GM19239 (cell line): Measurements from ENCODE around the gene SH3GL3.

Experiments used
- DNase-seq: peaks from one replicate; pipeline ENCODE4 v3.0.0; 2011; ENCODE audit warnings: low spot score; ENCODE audit not compliant: insufficient read length
- FAIRE-seq: peaks from 2 replicates; lab custom pipeline; 2011; peaks lifted over from hg19 to GRCh38; lab: Jason Lieb, UNC

Gene SH3GL3

DNA sequence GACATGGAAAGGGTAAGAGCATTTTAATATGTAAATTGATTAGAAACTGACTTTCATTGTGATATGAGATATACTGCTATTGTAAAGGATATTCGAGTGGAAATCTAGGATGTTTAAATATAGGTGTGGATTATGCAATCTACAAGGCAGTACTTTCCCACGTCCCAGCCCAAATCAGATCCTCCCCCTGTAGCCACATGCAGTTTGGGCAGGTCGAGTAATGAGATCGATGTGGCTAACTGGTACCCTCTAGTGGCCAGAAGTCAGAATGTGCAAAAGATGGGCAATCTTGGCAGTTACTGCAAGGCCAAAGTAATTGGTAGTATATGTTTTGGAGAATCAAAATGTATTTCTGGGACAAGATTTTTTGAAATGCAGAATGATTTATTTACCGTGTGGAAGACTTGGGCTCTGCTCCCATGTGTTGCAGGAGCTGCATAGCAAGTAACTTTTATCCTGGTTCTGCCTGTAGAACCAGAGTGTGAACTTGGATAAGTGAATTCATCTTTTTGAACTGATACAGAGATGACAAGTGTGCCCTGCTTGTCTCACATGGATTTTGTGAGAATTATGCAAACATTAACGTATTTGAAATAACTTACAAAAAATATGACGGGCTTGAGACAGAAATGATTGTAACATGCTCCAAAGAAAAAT lies 112.3 kb downstream of the SH3GL3 start:
- FAIRE-seq (peak; percentile 84), DNase-seq (peak; percentile 33)

DNA sequence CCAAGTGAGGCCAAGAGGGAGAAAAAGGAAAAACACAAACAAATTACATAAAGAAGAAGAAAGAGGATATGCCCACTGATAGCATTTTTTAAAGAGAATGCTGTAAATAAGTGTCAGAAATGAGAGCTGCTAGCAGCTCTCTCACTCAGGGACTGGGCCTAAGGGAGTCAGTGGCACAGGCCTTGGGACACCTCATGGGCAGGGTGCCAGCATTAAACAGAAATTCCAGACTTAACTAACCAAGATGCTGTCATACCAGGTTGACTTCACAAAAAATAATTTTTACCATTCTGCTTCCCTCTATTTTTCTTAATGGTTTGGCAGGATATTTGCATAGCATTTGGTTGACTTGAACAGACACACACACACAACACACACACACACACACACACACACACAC lies 114.5 kb downstream of the SH3GL3 start:
- no peak for FAIRE-seq
- DNase-seq: no peak

DNA sequence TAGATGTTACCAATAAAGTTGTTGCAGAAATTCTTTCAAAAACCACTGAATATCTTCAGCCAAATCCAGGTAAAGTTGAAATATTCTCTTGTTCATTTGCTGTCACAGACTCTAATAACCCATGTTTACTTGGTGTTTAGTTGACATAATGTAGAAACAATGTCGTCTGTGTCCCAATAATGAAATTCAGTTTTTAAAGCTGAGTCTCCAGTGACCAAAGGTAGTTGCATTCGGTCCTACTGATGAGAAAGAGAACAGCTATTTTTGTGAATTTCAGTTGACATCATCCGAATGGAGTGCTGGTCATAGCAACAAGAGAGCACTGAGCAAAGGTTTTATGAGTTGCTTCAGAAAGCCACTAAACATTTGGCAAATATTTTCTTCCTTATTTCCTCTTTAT lies 118.0 kb downstream of the SH3GL3 start:
- no peak for DNase-seq

DNA sequence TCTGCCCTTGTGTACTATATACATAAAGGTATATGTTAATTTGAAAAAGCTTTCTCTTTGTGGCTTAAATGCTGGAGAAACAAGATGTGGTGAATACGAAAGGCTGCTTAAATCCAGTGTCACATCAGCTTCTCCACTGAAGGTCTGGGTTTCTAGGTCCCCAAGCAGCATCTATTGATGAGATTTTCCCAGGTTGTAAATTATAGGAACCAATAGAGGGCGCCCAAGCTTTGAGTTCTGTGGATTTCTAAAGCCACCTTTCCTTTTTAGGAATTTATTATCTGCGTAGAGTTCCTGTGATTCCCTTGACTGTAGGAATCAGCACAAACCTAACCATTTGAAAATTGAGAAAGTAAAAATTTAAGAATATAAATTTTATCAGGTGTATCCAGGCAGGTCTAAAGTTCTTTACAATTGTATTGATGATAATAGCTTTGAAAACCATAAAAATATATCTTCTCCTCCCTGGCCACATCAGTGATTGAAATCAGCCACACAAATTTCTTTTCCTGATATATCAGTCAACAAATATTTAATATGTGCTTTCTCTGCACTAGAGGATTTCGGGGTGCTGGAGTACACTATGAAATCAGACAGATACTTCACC lies 118.5 kb downstream of the SH3GL3 start:
- DNase-seq (peak; percentile 14), FAIRE-seq (no peak)

More for the DNA sequence above, 118.0 kb downstream of the SH3GL3 start:
- no peak for FAIRE-seq

DNA sequence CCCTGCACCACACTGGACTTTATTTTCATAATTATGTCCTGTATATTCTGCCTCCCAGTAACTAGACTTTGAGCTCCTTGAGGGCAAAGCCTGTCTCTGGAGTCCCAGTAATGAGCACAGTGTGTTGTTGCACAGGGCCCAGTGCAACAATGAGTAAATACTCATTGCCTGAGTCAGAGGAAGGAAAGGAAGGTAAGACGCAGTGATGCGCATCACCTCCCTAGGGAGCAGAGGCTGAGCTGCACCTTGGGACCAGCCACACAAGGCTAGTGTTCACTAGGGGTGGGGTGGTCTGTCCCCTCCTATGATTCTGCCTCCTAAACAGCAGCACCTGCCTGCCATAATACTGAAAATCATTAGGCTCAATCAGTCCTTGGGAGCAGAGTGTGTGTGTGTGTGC lies 120.2 kb downstream of the SH3GL3 start:
- FAIRE-seq (no peak), DNase-seq (no peak)

DNA sequence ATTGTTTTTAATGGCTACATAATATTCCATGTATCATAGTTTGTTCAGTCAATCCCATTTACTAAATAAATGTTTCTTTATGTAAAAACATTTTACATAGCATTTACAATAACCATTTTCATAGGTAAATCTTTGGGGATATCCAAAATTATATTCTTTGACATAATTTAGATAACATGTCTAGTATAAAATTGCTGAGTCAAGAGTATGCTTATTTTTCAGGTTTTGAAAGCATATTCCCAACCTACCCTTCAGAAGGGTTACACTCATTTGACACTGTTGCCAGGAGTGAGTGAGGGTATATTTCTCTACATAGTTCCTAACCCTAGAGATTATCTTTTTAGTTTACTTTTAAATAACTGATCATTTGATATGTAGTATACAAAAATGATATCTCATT lies 122.2 kb downstream of the SH3GL3 start:
- FAIRE-seq (no peak), DNase-seq (no peak)

DNA sequence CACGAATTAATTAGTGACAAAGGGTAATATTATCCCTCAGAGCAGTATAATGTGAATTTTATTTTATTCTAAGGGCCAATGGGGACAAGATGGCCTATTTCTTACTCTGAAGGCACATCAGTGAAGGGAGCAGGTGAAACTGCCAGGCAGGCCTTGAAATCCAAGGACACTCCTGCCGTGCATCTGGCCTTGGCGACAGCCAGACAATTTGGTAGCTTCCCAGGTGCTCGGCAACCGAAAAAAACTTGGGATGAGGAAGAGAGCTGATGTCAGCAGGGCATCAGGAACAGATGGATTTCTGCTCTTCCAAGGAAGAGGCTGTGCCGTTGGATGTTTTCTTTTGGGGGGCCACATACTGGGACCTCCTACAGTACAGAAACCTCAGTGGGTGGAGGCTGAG lies 123.6 kb downstream of the SH3GL3 start:
- DNase-seq: no peak
- FAIRE-seq: no peak

DNA sequence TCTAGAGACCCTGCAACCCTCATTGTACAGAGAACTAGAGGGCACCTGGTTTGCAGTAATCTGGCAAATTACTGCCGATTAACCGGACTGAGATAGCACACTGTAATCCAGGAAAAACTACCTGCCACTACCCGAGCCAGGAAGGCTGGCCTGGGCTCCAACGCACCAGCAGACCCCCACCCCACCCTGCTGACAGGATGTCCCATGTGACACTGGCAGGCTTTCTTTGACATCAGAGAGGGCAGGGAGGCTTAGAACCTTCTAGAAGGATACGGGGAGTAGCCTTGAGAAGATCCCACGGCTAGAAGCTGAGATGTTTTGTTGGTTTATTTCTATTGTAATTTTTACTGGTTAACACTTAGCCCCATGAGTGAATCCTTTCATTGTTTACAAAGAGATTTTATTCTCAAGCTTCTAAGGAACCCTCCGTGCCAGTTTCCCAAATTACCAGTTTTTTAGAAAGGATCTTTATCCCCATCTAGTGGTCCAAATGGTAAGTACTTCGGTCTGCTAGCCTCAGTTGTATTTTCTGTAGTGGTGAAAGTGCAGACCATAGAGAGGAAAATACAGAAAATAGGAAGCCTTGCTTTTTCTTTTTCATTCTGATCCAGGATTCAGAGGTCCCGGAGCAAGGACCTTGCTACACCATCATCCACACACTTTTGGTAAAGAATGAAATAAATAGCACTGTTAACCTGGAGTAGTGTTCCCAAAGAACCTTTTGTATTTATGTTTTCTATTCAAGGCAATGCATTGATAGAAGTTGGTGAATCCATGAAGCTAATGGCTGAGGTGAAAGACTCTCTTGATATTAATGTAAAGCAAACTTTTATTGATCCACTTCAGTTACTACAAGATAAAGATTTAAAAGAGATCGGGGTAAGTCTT lies 124.9 kb downstream of the SH3GL3 start:
- peak; percentile 65 for FAIRE-seq
- DNase-seq: no peak

DNA sequence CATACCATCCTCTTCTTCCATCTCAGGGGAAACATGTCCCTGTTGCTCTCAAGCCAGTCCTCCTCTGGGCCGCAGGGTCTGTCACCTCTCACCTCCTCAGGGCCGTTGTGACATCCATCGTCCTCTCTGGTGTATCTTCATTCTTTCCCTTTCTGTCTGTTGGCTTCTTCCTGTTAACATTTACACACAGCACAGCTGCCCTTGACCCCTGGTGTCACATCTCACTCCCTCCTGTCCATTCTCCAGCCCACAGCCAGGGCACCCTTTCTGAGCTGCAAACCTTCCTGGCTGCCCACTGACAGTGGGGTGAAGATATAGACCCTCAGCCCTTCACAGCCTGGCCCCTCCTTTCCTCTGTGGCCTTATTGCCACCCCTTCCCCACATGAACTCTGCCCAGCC lies 127.2 kb downstream of the SH3GL3 start:
- DNase-seq: no peak
- no peak for FAIRE-seq

DNA sequence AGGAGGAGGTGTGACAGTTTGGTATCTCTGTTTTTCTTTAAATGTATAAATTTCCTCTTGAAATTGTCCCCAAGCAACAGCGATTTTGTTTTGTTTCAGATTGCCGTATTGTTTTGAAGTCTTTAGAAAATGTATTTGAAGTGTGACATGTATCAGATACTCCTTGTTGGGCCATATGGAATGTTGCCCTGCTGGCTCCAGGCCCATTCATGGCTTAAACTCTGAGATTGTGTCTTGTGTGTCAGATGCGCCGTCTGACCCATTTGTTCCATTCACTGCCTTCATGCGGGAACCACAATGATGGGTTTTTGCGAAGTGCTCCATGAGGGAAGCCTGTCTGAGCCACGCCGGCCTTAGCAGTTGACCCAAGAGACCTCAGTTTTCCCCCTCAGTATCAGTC lies 131.6 kb downstream of the SH3GL3 start:
- FAIRE-seq (no peak), DNase-seq (no peak)

DNA sequence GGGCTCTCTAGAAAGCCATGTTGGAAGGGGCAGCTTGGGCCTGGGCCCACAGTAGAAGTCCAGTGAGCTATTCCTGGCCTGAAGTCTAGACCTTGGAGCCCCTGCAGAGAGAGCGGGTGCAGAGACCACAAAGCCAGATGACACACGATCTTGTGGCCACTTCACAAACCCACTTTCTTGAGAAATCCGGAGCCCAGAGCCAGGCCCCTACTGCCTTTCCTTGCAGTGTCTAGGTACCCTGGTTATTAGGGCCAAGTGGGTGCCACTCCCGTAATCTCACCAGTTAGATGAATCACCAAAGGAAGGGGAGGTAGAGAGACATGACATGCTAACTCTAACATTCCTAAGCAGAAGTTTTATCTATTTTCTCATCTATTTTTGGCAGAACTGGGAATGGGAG lies 134.2 kb downstream of the SH3GL3 start:
- DNase-seq: no peak
- no peak for FAIRE-seq

DNA sequence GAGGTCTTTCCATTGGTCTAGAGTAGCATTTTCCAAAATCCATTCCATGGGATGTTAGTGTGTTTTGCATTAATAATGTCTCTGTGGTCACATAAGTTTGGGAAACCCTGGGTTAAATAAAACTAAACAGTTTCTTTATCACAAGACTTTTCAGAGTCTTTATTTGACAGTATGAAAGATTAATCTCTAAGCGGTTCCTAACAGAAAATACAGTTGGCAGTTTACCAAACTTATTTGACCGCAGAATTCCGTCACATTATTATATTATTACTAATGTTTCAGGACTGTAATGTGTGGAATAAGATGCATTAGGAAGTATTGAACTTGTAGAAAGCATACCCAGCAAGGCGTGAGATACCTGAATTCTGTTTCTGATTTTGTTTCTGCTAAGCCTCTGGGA lies 135.2 kb downstream of the SH3GL3 start:
- FAIRE-seq (no peak), DNase-seq (no peak)

DNA sequence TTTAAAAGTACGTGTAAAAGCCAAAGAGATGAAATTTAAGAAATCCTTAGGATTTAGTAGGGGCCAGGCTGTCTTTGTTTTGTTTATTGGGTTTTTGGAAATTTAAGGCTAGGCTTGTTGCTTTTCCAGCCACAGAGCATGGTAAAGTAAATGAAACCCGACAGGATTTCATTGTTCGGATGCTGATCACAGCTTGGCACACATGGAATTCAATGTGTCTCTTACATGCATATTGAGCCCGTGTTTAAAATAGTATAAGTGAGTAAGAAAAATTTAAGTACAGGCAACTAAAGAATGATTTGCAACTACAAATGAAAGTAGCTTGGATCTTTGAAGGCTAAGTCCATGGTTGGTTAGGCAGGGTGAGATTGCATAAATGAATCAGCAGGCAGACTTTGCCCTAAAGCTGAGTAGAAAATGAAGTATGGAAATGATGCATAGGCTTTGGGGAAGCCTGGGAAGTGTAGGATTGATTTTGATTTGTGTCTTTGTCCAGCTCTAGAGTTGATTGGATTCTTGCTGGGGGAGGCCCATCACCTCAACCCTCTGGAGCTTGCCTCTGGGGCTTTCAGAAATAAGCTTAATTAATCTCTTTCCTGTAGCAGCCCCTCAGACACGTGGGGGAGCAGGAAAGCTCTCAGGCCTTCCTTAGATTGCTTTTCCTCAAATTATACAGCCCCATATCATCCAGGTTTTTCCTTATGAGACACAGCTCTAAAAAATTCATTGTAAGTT lies 138.6 kb downstream of the SH3GL3 start:
- FAIRE-seq (no peak), DNase-seq (no peak)

DNA sequence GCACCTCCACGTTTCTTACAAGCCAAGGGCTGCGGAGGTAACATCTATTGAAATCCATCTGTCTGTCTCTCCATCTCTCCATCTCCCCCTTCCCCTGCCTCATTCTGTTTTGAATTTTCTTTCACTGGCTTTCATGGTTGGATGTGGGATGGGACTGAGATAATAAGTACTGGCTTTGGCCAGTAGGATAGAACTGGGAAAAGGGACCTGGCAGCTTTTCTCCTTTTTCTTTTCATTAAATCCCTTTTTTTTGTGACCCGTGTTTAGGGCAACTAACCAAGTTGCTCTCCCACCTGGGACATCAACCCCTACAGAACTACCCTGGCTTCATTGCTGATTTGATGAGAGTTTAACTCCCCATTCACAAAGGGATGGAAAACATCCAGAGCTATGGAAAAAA lies 139.9 kb downstream of the SH3GL3 start:
- DNase-seq (no peak), FAIRE-seq (no peak)

DNA sequence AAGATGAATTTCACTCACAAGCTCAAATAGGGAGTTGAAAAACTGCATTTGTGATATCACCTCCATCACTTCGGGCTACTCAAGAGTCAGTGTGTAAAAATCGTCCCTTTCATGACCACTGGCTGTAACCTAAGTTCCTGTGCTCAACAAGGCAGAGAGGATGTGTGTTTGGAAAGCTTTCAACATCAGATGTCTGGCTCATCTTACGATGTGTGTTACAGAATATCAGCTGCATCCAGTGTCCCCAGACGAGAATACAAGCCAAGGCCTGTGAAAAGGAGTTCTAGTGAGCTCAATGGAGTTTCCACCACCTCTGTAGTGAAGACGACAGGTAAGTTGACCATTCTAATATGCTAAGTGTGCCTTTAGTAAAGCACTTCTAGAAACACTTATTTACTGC lies 141.3 kb downstream of the SH3GL3 start:
- DNase-seq (no peak), FAIRE-seq (no peak)

DNA sequence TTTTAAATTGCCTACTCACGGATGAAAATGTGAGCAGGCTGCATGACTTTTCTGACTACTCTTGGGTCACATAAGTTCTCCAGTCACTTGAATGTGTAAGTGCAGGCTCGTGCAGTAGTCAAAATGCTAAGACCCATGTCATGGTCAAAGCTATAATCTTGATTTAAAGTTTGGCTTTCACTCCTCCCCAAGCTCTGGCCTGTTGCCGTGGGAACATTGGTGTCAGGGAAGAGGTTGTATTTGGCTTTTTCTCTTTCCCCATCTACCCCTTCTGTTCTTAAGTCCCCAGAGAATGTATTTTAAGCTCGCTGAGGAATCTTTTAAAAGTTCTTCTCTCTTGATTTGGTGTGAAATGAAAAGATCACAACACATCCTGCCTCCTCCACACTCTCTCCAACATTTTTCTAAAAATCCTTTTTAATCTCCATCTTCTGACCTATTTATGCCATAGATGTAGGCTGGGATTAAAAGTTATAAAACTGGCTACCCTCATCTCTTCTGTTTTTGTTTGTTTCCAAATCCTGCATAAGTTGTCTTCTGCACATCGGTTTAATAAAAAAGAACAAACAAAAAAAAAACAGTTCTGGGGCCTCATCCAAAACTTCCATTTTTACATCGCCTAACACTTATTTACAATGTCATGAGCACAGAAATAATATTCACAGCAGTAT lies 145.4 kb downstream of the SH3GL3 start:
- DNase-seq (no peak), FAIRE-seq (no peak)

DNA sequence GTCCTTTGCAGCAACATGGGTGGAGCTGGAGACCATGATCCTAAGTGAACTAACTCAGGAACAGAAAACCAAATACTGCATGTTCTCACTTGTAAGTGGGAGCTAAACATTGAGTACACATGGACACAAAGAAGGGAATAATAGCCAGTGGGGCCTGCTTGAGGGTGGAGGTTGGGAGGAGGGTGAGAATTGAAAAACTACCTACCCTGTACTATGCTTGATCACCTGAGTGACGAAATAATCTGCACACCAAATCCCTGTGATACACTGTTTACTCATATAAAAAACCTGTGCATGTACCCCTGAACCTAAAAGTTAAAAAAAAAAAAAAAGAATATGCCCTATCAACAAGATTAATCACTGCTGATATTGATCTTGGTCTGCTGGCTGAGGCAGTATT lies 148.1 kb downstream of the SH3GL3 start:
- DNase-seq (no peak), FAIRE-seq (no peak)

DNA sequence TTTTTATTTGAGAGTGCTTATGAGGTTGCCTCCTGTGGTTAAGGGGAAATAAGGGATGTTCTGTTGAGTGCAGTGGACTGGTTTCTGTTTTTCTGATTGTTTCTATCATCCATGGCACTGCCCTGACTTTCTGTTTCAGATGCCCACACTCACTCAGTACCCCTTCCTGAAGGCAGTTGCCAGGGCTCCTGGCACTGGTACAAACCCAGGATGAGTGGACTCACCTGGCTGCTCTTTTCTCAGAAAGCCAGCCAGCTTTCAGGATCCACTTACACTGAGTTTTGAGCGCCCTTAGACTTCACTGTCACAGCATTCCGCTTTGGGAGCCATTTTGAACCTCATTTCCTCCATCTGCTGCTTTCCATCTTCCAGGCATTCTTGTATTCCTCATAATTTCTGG lies 150.9 kb downstream of the SH3GL3 start:
- FAIRE-seq (no peak), DNase-seq (no peak)

DNA sequence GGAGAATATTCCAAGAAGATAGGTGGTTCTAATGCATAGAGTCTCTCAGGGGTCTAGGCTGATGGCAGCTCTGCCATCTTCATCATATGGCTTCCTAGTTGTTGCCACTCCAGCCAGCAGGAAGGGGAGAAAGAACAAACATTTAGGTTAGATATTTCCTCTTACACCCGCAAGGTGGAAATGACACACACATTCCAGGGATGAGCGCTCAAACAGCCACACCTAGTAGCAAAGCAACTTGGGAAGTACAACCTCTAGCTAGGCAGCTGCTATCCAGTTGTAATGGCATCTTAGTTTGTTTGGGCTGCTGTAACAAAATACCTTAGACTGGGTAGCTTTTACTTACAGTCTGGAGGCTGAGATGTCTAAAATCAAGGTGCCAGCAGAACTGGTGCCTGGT lies 154.9 kb downstream of the SH3GL3 start:
- FAIRE-seq (no peak), DNase-seq (no peak)

DNA sequence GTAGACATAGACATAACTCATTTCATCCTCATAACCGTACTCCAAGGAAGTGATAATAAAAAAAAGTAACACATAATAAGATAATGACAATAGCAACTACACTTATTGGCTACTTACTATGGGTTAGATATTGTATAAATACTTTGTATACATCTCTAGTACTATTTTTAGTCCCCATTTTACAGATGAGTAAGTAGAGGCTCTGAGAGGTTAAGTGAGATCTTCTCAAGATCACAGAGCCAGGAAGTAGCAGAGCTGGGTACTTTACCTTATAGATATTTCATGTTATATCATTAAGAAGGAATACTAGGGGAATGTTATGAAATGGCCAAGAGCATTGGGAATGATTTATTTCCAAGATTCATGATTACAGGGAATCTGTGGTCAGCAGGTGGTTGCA lies 157.4 kb downstream of the SH3GL3 start:
- FAIRE-seq (no peak), DNase-seq (no peak)
